ENCODE results near the gene SEC14L2.
A peak's percentile ranks its signal among the peaks of the same experiment; 100 is the strongest.

SEC14L2 gene

GRCh38 chr22:30439226-30439625, 42.4 kb downstream of the SEC14L2 start:
- TF ChIP-seq CTCF (IDR thresholded peaks at IDR 0.05): no peak
- Histone ChIP-seq H3K9me3 (peaks cover 3% of the 10 kb centered on the region), H3K36me3 (no peaks in the 10 kb centered on the region), H3K4me3 (ENCODE audit: low read depth in 1 of 2, low read length in 1 of 2) (no peak overlapping the region), H3K27me3 (peaks cover 67% of the 10 kb centered on the region), H3K27ac (no peak overlapping the region), H3K4me1 (ENCODE audit: control insufficient read depth in 1 of 2, insufficient read depth in 1 of 2, low read depth in 1 of 2, low read length in 1 of 2) (peaks cover 9 to 18% of the 10 kb centered on the region in 2 experiments)

- Histone ChIP-seq H3K27me3 (peaks cover 73% of the 10 kb centered on the region), H3K4me3 (ENCODE audit: low read depth in 1 of 2, low read length in 1 of 2) (no peak overlapping the region), H3K4me1 (ENCODE audit: control insufficient read depth in 1 of 2, insufficient read depth in 1 of 2, low read depth in 1 of 2, low read length in 1 of 2) (peaks cover 9 to 18% of the 10 kb centered on the region in 2 experiments), H3K36me3 (no peaks in the 10 kb centered on the region), H3K9me3 (peaks cover 3% of the 10 kb centered on the region), H3K27ac (no peak overlapping the region)
- no peak for TF ChIP-seq CTCF (IDR thresholded peaks at IDR 0.05)
Measured at GRCh38 chr22:30439836-30440235, 43.0 kb downstream of the SEC14L2 start.

GRCh38 chr22:30441088-30441487, 44.3 kb downstream of the SEC14L2 start:
- peaks cover 85% of the 10 kb centered on the region for H3K27me3 ChIP-seq
- no peaks in the 10 kb centered on the region for H3K9me3 ChIP-seq
- no peak overlapping the region for H3K27ac ChIP-seq
- no peaks in the 10 kb centered on the region for H3K36me3 ChIP-seq
- peaks cover 5 to 14% of the 10 kb centered on the region in 2 experiments for H3K4me1 ChIP-seq (ENCODE audit: control insufficient read depth in 1 of 2, insufficient read depth in 1 of 2, low read depth in 1 of 2, low read length in 1 of 2)
- no peak overlapping the region for H3K4me3 ChIP-seq (ENCODE audit: low read depth in 1 of 2, low read length in 1 of 2)
- TF ChIP-seq CTCF (IDR thresholded peaks at IDR 0.05): no peak

GRCh38 chr22:30444632-30445437, 48.0 kb downstream of the SEC14L2 start:
- peak; percentile 59 for TF ChIP-seq CTCF (IDR thresholded peaks at IDR 0.05)
- Histone ChIP-seq H3K4me3 (ENCODE audit: low read depth in 1 of 2, low read length in 1 of 2) (no peak overlapping the region), H3K36me3 (no peaks in the 10 kb centered on the region), H3K4me1 (ENCODE audit: control insufficient read depth in 1 of 2, insufficient read depth in 1 of 2, low read depth in 1 of 2, low read length in 1 of 2) (peaks cover 5 to 14% of the 10 kb centered on the region in 2 experiments), H3K27ac (no peak overlapping the region), H3K27me3 (peaks cover 67% of the 10 kb centered on the region), H3K9me3 (no peaks in the 10 kb centered on the region)

GRCh38 chr22:30445438-30446145, 48.8 kb downstream of the SEC14L2 start:
- TF ChIP-seq CTCF (IDR thresholded peaks at IDR 0.05): no peak

More at GRCh38 chr22:30445438-30446145, 48.8 kb downstream of the SEC14L2 start:
- H3K27ac ChIP-seq: no peak overlapping the region
- H3K27me3 ChIP-seq: peaks cover 60% of the 10 kb centered on the region
- no peak overlapping the region for H3K4me3 ChIP-seq (ENCODE audit: low read depth in 1 of 2, low read length in 1 of 2)
- no peaks in the 10 kb centered on the region for H3K36me3 ChIP-seq
- H3K4me1 ChIP-seq (ENCODE audit: control insufficient read depth in 1 of 2, insufficient read depth in 1 of 2, low read depth in 1 of 2, low read length in 1 of 2): peaks cover 5 to 14% of the 10 kb centered on the region in 2 experiments
- H3K9me3 ChIP-seq: no peaks in the 10 kb centered on the region
